ENCODE data around the gene SUGCT.

SUGCT gene

DNA sequence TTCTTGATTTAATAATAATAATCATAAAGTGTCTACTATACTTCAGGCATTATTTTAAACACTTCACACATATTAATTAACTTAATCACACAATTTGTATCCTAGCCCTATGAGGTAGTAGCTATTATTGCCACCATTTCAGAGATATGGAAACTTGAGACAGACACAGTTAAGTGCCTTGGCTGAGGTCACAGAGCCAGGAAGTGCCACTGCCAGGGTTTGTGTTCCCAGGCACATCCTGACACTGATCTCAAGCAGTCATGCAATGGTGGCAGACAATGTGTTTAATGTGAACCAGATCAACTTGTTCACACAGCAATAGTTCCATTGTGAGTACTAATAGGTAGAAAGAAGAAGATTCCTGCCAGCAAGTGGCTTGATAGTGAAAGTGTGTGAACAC is 666.0 kb downstream of the SUGCT start:
- no peak for DNase-seq (ENCODE audit: extremely low read depth in 1 of 2, low read depth in 1 of 2)

GRCh38 chr7:40802497-40802896 is 667.7 kb downstream of the SUGCT start:
- DNase-seq (ENCODE audit: extremely low read depth in 1 of 2, low read depth in 1 of 2) = no peak

GRCh38 chr7:40804477-40805215 is 669.8 kb downstream of the SUGCT start:
- DNase-seq (ENCODE audit: extremely low read depth in 1 of 2, low read depth in 1 of 2) = no peak

DNA sequence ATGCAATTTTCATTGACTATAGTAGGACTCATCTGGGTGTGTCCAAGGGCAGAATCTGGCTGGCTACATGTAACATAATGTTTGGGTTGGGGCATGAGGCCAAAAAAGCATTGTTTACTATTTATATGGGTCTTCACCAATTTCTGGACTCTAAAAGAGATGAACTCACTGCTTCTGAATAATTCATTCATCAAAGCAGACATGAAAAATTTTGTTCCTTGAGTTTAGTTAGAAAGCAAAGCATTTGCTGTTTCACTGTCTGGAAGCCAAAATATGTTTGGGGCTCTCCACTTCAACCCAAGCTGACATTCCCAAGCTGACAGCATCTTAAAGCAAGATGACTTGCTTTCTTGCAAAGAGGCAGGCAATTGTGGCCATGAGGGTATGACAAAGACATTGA is 670.6 kb downstream of the SUGCT start:
- no peak for DNase-seq (ENCODE audit: extremely low read depth in 1 of 2, low read depth in 1 of 2)

DNA sequence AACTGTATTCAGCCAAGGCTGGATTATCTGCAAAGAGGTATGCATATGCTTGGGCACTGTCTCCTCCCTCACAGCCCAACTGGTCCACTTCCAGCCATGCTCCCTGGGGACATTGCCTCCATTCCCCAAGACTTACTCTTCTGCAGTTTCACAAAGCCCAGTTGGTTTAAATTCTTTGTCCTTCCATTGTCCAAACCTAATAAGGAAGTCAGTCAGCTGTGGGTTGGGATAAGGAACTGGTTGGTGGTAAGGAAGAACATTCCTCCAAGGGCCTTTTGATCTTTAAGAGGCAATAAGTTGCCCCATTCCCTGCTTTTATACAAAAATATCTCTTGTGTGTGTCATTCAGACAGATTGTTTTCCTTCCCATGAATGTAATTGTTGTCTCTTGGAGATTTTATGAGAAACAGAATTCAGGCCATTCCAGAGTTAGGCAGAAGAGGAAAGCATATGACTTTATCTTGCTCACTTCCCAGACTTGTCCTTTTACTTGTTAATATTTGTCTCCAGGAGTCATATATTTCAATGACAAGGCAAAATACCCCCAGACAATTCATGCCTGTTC is 673.7 kb downstream of the SUGCT start:
- no peak for DNase-seq (ENCODE audit: extremely low read depth in 1 of 2, low read depth in 1 of 2)

GRCh38 chr7:40810274-40810673 is 675.5 kb downstream of the SUGCT start:
- DNase-seq (ENCODE audit: extremely low read depth in 1 of 2, low read depth in 1 of 2) = no peak

- no peak for DNase-seq (ENCODE audit: extremely low read depth in 1 of 2, low read depth in 1 of 2)
These were observed 676.9 kb downstream of the SUGCT start for GRCh38 chr7:40811666-40812065.

- no peak for DNase-seq (ENCODE audit: extremely low read depth in 1 of 2, low read depth in 1 of 2)
These were observed 680.2 kb downstream of the SUGCT start for GRCh38 chr7:40815022-40815421.

GRCh38 chr7:40815512-40815911 is 680.7 kb downstream of the SUGCT start:
- DNase-seq (ENCODE audit: extremely low read depth in 1 of 2, low read depth in 1 of 2) = no peak

DNA sequence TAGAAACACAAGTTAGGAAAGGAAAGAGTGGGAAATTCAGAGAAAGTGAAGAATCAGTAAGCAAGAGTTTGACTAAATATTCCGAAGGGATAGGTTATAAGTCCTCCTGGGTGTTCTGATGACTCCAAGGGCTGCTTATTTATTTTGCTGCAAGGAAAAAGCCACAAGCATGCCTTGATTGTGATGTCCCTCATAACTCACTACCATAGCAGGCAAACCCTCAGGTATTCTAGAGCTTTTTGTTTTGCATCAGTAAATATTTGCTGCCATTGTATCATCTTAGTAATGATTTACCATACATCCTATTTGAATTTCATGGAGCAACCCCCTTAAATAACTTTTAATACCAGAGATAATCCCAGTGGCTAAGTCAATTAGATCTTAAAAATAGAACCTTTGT is 688.1 kb downstream of the SUGCT start:
- no peak for DNase-seq (ENCODE audit: extremely low read depth in 1 of 2, low read depth in 1 of 2)

DNA sequence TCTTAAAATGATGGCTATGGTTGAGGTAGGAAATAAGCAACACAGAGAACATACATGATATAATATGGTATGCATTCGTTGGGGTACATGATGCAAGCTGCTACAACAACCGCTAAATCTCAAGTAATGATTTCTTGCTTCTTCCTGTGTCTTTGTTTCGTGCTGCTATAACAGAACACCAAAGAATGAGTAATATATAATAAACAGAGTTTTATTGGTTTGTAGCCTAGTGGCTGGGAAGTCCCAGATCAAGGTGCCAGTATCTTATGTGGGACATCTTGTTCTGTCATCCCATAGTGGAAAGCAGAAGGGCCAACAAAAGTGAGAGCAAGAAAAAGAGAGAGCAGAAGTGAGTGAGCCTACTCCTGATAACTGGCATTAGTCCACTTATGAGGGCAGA is 689.7 kb downstream of the SUGCT start:
- DNase-seq (ENCODE audit: extremely low read depth in 1 of 2, low read depth in 1 of 2) = no peak

DNA sequence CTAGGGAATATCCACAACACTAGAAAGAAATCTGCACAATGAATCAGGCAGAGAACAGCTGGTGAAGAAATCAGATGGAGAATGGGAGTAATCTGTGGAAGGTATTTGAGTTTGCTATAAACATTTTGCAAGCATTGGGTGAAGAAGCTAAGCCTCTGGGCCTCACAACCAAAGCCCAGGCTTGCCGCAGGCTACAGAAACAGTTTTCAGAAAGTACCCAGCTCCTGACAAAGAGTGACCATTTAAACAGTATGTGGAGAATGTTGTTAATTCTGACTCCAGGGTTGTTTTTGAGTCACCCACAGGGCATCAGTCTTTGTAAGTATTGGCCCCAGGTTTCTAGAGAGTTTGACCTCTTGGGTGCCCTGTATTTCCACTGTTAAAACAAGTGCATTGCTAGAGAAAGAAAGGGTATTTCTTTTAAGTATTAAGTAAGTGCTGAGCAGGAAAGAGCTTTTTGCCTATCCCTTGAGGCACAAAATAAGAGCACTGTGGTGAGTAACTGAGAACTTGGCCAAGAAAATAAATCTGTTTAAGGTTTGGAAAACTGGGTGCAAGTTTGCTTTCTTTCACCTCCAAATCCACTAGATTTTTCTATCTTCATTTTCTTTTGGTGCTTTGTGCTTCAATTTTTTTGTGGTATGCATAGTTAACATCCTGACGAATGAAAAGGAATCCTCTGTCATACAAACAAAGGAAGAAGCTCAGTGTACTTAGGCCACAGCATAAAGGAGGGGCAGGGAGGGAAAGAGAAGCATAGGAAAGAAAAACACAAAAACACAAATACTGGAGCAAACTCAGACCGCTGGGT is 691.8 kb downstream of the SUGCT start:
- no peak for DNase-seq (ENCODE audit: extremely low read depth in 1 of 2, low read depth in 1 of 2)

- no peak for DNase-seq (ENCODE audit: extremely low read depth in 1 of 2, low read depth in 1 of 2)
These were observed 692.6 kb downstream of the SUGCT start for GRCh38 chr7:40827222-40828085.

GRCh38 chr7:40828686-40829600 is 694.1 kb downstream of the SUGCT start:
- DNase-seq (ENCODE audit: extremely low read depth in 1 of 2, low read depth in 1 of 2) = no peak

- DNase-seq (ENCODE audit: extremely low read depth in 1 of 2, low read depth in 1 of 2) = no peak
These were observed 698.5 kb downstream of the SUGCT start for GRCh38 chr7:40833191-40833887.

- no peak for DNase-seq (ENCODE audit: extremely low read depth in 1 of 2, low read depth in 1 of 2)
These were observed 699.1 kb downstream of the SUGCT start for GRCh38 chr7:40833888-40834234.

- DNase-seq (ENCODE audit: extremely low read depth in 1 of 2, low read depth in 1 of 2) = no peak
These were observed 701.4 kb downstream of the SUGCT start for GRCh38 chr7:40836218-40836617.

DNA sequence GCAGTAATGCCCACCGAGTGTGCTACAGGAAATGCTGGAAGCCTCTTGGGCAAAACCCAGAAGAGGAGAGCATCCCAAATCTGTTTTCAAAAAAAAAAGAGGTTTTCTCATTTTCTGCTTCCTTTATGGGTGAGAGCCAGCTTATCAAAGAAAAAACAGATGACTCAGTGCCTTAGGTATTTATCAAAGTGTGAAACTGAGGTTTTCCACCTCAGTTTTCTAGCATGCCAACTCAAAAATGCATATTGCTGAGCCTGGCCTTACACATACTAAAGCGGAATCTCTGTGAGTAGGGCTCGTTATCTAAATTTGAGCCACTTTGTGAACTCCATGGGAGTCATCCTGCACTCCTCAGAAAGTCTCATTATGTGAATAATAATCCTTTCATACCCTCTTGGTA is 705.1 kb downstream of the SUGCT start:
- no peak for DNase-seq (ENCODE audit: extremely low read depth in 1 of 2, low read depth in 1 of 2)

DNA sequence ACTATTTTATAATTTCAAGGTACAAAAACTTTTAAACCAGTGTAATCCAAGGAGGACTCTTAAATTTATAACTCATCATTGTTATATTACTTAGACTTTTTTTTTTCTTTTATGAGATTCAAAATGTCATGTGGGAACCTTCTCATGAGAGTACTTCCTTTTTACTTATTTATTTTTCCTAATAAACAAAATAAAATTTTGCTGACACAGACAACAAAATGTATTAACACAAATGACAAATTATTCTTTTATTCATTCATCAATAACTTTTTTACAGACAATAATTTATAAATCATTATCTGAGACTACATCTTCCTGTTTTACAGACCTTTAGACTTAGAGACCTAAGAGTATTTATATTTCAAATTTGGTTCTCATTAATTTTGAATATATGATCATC is 706.2 kb downstream of the SUGCT start:
- DNase-seq (ENCODE audit: extremely low read depth in 1 of 2, low read depth in 1 of 2) = no peak

DNA sequence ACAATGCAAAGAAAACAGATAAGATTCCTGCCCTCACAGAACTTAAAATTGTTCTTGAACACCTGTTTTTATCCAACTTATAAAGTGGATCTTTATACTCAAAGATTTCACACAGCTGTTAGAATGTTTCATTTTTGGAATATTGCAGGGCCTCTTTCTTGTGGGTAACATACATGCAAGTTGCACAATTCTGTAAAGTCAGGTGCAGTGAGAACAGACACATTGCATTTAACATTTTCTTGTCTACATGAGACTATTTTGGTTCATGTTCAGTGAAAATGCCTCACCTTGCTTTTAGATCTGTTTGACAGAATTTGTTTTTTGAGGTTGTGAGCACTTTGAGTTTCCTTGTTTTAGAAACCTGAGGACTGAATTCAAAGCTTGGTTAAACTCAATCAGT is 707.8 kb downstream of the SUGCT start:
- DNase-seq (ENCODE audit: extremely low read depth in 1 of 2, low read depth in 1 of 2) = no peak

Data from activated CD8-positive, alpha-beta memory T cell treated with anti-CD3 and anti-CD28 coated beads for 1 hour (primary cell).